ENCODE data around the gene ZNF407. TPM values are rescaled to one million over a fixed set of nuclear protein-coding genes. Genes with fewer than 3 reads are reported as not detected.

The ZNF407 gene
- total and polyA plus RNA-seq, 2 experiments from 2014 or later: 2.1 to 10.4 TPM

DNA sequence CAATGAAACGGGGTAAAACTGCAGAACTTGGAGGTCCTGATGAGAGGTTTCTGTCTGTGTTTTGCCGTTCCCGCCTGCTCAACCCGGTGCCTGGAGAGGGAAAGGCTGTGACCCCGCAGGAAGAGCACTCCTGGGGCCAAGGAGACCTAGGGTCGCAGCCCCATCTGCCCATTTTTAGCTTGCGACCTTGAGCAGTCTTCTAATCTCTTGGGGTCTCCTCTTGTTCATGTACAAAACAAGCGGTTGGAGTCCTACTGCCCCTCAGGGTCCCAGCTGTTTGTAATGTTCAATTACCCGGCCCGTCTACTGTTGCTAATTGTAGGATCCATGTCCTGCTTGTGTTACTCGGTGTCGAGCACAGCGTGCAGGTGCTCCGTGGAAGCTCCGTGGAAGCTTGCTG lies 506.8 kb downstream of the ZNF407 start:
- Mint-ChIP-seq H3K36me3 (ENCODE audit: low read depth) (peaks cover 10% of the 10 kb centered on the region), H3K4me3 (no peak overlapping the region), H3K9me3 (peaks cover 26% of the 10 kb centered on the region), H3K27ac (no peak overlapping the region), H3K27me3 (ENCODE audit: insufficient read depth, low read depth, poor library complexity) (no peaks in the 10 kb centered on the region), H3K4me1 (peaks cover 7% of the 10 kb centered on the region)
- H3K79me2 ChIP-seq (replicated peaks; ENCODE audit: insufficient read depth): no peaks in the 10 kb centered on the region
- H3K27ac ChIP-seq (ENCODE audit: low read depth): no peak overlapping the region
- H3K27me3 ChIP-seq (ENCODE audit: insufficient read depth): no peaks in the 10 kb centered on the region
- TF ChIP-seq STAT1 (IDR thresholded peaks at IDR 0.05; ENCODE audit: unreplicated experiment) (no peak), EZH2phosphoT487 (IDR thresholded peaks at IDR 0.05; ENCODE audit: unreplicated experiment) (no peak), POLR2AphosphoS5 (IDR thresholded peaks at IDR 0.05; ENCODE audit: low read depth) (no peak), ZNF331 (CRISPR knock-in tag; IDR thresholded peaks at IDR 0.05; ENCODE audit: low read depth) (no peak), NANOG (IDR thresholded peaks at IDR 0.05; ENCODE audit: borderline replicate concordance) (no peak), CREB1 (CRISPR knock-in tag; IDR thresholded peaks at IDR 0.05; ENCODE audit: low read depth) (no peak), EZH2 (IDR thresholded peaks at IDR 0.05; ENCODE audit: low read depth, unreplicated experiment) (no peak), JUNB (IDR thresholded peaks at IDR 0.05; ENCODE audit: unreplicated experiment) (no peak), ZNF114 (CRISPR knock-in tag; IDR thresholded peaks at IDR 0.05) (no peak)
- TF ChIP-seq, protein P1, sequence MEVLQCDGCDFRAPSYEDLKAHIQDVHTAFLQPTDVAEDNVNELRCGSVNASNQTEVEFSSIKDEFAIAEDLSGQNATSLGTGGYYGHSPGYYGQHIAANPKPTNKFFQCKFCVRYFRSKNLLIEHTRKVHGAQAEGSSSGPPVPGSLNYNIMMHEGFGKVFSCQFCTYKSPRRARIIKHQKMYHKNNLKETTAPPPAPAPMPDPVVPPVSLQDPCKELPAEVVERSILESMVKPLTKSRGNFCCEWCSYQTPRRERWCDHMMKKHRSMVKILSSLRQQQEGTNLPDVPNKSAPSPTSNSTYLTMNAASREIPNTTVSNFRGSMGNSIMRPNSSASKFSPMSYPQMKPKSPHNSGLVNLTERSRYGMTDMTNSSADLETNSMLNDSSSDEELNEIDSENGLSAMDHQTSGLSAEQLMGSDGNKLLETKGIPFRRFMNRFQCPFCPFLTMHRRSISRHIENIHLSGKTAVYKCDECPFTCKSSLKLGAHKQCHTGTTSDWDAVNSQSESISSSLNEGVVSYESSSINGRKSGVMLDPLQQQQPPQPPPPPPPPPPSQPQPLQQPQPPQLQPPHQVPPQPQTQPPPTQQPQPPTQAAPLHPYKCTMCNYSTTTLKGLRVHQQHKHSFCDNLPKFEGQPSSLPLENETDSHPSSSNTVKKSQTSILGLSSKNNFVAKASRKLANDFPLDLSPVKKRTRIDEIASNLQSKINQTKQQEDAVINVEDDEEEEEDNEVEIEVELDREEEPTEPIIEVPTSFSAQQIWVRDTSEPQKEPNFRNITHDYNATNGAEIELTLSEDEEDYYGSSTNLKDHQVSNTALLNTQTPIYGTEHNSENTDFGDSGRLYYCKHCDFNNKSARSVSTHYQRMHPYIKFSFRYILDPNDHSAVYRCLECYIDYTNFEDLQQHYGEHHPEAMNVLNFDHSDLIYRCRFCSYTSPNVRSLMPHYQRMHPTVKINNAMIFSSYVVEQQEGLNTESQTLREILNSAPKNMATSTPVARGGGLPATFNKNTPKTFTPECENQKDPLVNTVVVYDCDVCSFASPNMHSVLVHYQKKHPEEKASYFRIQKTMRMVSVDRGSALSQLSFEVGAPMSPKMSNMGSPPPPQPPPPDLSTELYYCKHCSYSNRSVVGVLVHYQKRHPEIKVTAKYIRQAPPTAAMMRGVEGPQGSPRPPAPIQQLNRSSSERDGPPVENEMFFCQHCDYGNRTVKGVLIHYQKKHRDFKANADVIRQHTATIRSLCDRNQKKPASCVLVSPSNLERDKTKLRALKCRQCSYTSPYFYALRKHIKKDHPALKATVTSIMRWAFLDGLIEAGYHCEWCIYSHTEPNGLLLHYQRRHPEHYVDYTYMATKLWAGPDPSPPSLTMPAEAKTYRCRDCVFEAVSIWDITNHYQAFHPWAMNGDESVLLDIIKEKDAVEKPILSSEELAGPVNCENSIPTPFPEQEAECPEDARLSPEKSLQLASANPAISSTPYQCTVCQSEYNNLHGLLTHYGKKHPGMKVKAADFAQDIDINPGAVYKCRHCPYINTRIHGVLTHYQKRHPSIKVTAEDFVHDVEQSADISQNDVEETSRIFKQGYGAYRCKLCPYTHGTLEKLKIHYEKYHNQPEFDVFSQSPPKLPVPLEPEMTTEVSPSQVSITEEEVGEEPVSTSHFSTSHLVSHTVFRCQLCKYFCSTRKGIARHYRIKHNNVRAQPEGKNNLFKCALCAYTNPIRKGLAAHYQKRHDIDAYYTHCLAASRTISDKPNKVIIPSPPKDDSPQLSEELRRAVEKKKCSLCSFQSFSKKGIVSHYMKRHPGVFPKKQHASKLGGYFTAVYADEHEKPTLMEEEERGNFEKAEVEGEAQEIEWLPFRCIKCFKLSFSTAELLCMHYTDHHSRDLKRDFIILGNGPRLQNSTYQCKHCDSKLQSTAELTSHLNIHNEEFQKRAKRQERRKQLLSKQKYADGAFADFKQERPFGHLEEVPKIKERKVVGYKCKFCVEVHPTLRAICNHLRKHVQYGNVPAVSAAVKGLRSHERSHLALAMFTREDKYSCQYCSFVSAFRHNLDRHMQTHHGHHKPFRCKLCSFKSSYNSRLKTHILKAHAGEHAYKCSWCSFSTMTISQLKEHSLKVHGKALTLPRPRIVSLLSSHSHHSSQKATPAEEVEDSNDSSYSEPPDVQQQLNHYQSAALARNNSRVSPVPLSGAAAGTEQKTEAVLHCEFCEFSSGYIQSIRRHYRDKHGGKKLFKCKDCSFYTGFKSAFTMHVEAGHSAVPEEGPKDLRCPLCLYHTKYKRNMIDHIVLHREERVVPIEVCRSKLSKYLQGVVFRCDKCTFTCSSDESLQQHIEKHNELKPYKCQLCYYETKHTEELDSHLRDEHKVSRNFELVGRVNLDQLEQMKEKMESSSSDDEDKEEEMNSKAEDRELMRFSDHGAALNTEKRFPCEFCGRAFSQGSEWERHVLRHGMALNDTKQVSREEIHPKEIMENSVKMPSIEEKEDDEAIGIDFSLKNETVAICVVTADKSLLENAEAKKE (CRISPR knock-in tag; IDR thresholded peaks at IDR 0.05): no peak
- TF ChIP-seq, protein P2, sequence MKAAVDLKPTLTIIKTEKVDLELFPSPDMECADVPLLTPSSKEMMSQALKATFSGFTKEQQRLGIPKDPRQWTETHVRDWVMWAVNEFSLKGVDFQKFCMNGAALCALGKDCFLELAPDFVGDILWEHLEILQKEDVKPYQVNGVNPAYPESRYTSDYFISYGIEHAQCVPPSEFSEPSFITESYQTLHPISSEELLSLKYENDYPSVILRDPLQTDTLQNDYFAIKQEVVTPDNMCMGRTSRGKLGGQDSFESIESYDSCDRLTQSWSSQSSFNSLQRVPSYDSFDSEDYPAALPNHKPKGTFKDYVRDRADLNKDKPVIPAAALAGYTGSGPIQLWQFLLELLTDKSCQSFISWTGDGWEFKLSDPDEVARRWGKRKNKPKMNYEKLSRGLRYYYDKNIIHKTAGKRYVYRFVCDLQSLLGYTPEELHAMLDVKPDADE (IDR thresholded peaks at IDR 0.05): no peak
- TF ChIP-seq, protein P3, sequence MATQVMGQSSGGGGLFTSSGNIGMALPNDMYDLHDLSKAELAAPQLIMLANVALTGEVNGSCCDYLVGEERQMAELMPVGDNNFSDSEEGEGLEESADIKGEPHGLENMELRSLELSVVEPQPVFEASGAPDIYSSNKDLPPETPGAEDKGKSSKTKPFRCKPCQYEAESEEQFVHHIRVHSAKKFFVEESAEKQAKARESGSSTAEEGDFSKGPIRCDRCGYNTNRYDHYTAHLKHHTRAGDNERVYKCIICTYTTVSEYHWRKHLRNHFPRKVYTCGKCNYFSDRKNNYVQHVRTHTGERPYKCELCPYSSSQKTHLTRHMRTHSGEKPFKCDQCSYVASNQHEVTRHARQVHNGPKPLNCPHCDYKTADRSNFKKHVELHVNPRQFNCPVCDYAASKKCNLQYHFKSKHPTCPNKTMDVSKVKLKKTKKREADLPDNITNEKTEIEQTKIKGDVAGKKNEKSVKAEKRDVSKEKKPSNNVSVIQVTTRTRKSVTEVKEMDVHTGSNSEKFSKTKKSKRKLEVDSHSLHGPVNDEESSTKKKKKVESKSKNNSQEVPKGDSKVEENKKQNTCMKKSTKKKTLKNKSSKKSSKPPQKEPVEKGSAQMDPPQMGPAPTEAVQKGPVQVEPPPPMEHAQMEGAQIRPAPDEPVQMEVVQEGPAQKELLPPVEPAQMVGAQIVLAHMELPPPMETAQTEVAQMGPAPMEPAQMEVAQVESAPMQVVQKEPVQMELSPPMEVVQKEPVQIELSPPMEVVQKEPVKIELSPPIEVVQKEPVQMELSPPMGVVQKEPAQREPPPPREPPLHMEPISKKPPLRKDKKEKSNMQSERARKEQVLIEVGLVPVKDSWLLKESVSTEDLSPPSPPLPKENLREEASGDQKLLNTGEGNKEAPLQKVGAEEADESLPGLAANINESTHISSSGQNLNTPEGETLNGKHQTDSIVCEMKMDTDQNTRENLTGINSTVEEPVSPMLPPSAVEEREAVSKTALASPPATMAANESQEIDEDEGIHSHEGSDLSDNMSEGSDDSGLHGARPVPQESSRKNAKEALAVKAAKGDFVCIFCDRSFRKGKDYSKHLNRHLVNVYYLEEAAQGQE (IDR thresholded peaks at IDR 0.05; ENCODE audit: unreplicated experiment): no peak
- TF ChIP-seq, protein P4, sequence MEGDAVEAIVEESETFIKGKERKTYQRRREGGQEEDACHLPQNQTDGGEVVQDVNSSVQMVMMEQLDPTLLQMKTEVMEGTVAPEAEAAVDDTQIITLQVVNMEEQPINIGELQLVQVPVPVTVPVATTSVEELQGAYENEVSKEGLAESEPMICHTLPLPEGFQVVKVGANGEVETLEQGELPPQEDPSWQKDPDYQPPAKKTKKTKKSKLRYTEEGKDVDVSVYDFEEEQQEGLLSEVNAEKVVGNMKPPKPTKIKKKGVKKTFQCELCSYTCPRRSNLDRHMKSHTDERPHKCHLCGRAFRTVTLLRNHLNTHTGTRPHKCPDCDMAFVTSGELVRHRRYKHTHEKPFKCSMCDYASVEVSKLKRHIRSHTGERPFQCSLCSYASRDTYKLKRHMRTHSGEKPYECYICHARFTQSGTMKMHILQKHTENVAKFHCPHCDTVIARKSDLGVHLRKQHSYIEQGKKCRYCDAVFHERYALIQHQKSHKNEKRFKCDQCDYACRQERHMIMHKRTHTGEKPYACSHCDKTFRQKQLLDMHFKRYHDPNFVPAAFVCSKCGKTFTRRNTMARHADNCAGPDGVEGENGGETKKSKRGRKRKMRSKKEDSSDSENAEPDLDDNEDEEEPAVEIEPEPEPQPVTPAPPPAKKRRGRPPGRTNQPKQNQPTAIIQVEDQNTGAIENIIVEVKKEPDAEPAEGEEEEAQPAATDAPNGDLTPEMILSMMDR (conservative IDR thresholded peaks at IDR 0.05; ENCODE audit: low read depth in 2 of 2): no peak
- no peaks in the 10 kb centered on the region; the same call in 1 of the 2 replicates for H3K36me3 ChIP-seq (ENCODE audit: insufficient read depth)
- no peak overlapping the region for H2AFZ ChIP-seq
- H3F3A ChIP-seq (replicated peaks; ENCODE audit: low read depth): no peaks in the 10 kb centered on the region
- no peak for DNase-seq (ENCODE audit: low spot score)
- H4K20me1 ChIP-seq (replicated peaks; ENCODE audit: insufficient read depth): no peaks in the 10 kb centered on the region
- no peak overlapping the region for H3K4me2 ChIP-seq
- no peak overlapping the region for H3K4me3 ChIP-seq
- no peaks in the 10 kb centered on the region for H3K4me1 ChIP-seq (ENCODE audit: insufficient read depth)
- peaks cover 5% of the 10 kb centered on the region; the same call in 1 of the 2 replicates for H3K9me2 ChIP-seq (ENCODE audit: insufficient read depth)
- ATAC-seq: no peak
